Lung (tissue), 12 donors: ENCODE measurements around the gene VPS37B. TPM values are rescaled to one million over a fixed set of nuclear protein-coding genes. Genes with fewer than 3 reads are reported as not detected.

Experiments used
- ATAC-seq: fragments of 200-7000 bp; cut with Tn5 transposase; one replicate; pipeline ENCODE4 v1.9.1; 2020; ENCODE audit warnings: moderate number of reproducible peaks; ENCODE audit not compliant: insufficient read depth, low FRiP score
- DNase-seq, 3 donors: peaks; one replicate each; pipeline ENCODE4 v3.0.0-alpha.2; 2013 to 2017
- H3K27ac ChIP-seq, 2 donors: one replicate each; pipeline ENCODE4 v1.5.1; 2013; ENCODE audit warnings: mild to moderate bottlenecking in 2 of 2, moderate library complexity in 2 of 2, control low read depth in 1 of 2, inconsistent platforms in 1 of 2, low read depth in 1 of 2, low read length in 1 of 2
- H3K27me3 ChIP-seq, 3 donors: one replicate each; pipeline ENCODE4 v1.5.1; 2013; ENCODE audit warnings: low read length in 2 of 3; ENCODE audit not compliant: control insufficient read depth in 3 of 3, insufficient read depth in 3 of 3
- H3K36me3 ChIP-seq, 4 donors: one replicate each; pipeline ENCODE4 v1.5.1; 2013; ENCODE audit warnings: low read length in 4 of 4, mild to moderate bottlenecking in 1 of 4, moderate library complexity in 1 of 4; ENCODE audit not compliant: control insufficient read depth in 4 of 4, insufficient read depth in 4 of 4
- H3K4me1 ChIP-seq, 5 donors: one replicate each; pipeline ENCODE4 v1.5.1; 2013; ENCODE audit warnings: low read length in 5 of 5, mild to moderate bottlenecking in 2 of 5, moderate library complexity in 1 of 5; ENCODE audit not compliant: control insufficient read depth in 5 of 5, insufficient read depth in 5 of 5
- H3K4me3 ChIP-seq: one replicate; pipeline ENCODE4 v1.5.1; 2013; ENCODE audit warnings: mild to moderate bottlenecking, control low read depth, moderate library complexity
- H3K9ac ChIP-seq, 2 donors: one replicate each; pipeline ENCODE4 v1.5.1; 2013; ENCODE audit warnings: low read length in 2 of 2, control low read depth in 1 of 2; ENCODE audit not compliant: insufficient read depth in 1 of 2
- H3K9me3 ChIP-seq, 4 donors: one replicate each; pipeline ENCODE4 v1.5.1; 2013; ENCODE audit warnings: low read length in 3 of 4, mild to moderate bottlenecking in 1 of 4, moderate library complexity in 1 of 4; ENCODE audit not compliant: control insufficient read depth in 4 of 4, insufficient read depth in 3 of 4
- CTCF ChIP-seq: IDR thresholded peaks from 2 replicates; pipeline ENCODE4 v1.5.1; 2012; ENCODE audit warnings: mild to moderate bottlenecking; ENCODE audit errors: control extremely low read depth, extremely low read depth
- WGBS, 2 donors: extraction: QIAGEN DNeasy Blood & Tissue Kit; methylation state at CpG; one replicate each; pipeline ENCODE4 v1.1.7; 2013; 5-methylcytosine and 5-hydroxymethylcytosine counted together
- polyA plus RNA-seq, 2 donors: library from polyadenylated mRNA; stranded (reverse); fragments of 200-250 nt; gene quantifications; one replicate each; pipeline ENCODE4 v1.2.1, GENCODE V29; 2013
- total RNA-seq, 2 donors: library from RNA; depleted of rRNA in 1 of 2; stranded (reverse); fragments of >200 nt in 1 of 2; gene quantifications; one replicate each; pipeline ENCODE4 v1.2.1, GENCODE V29; 2014 to 2021
- donor health status: control.
- donor health status: control.
- donor health status: Bipolar disorder and iron deficiency.
- donor health status: healthy.
- donor health status: DM: yes; HTN: yes; CAD: no.

VPS37B gene
- total and polyA plus RNA-seq, 4 donors: 31.0 to 44.1 (median 42.3) TPM

GRCh38 chr12:122867691-122868461 is 28.0 kb downstream of the VPS37B start:
- TF ChIP-seq CTCF: no peak
- Histone ChIP-seq H3K4me3 (no peak overlapping the region), H3K27ac (peak overlapping the region; percentile 85 to 88), H3K4me1 (peaks cover 12 to 29% (median 22%) of the 10 kb centered on the region in 5 donors), H3K36me3 (peaks cover 0 to 50% (median 25%) of the 10 kb centered on the region in 4 donors), H3K27me3 (no peaks in the 10 kb centered on the region), H3K9me3 (no peaks in the 10 kb centered on the region), H3K9ac (no peak overlapping the region)
- DNase-seq: no peak
- no peak for ATAC-seq
- 77 to 89% methylated on average over 33 of the region's 33 CpGs for WGBS, 2 donors

- H3K4me1 ChIP-seq: peaks cover 4 to 22% (median 19%) of the 10 kb centered on the region in 5 donors
- H3K36me3 ChIP-seq: peaks cover 0 to 50% (median 25%) of the 10 kb centered on the region in 4 donors
These were observed 28.8 kb downstream of the VPS37B start for GRCh38 chr12:122866950-122867607.

GRCh38 chr12:122866379-122866778 is 29.5 kb downstream of the VPS37B start:
- Histone ChIP-seq H3K4me3 (no peak overlapping the region), H3K27me3 (no peaks in the 10 kb centered on the region), H3K27ac (peak overlapping the region in 1 of 2 donors; percentile 38), H3K9ac (no peak overlapping the region), H3K36me3 (peaks cover 0 to 50% (median 25%) of the 10 kb centered on the region in 4 donors), H3K9me3 (no peaks in the 10 kb centered on the region), H3K4me1 (peaks cover 0 to 19% (median 12%) of the 10 kb centered on the region in 5 donors)
- no peak for DNase-seq
- WGBS, 2 donors: 93 to 94% methylated on average over 17 of the region's 17 CpGs
- ATAC-seq: no peak
- TF ChIP-seq CTCF: no peak

More at GRCh38 chr12:122866950-122867607, 28.8 kb downstream of the VPS37B start:
- Histone ChIP-seq H3K27ac (peak overlapping the region; percentile 85 to 88), H3K4me3 (no peak overlapping the region), H3K9me3 (no peaks in the 10 kb centered on the region), H3K27me3 (no peaks in the 10 kb centered on the region), H3K9ac (no peak overlapping the region)
- WGBS, 2 donors: 91 to 92% methylated on average over 35 to 36 of the region's 36 CpGs
- no peak for TF ChIP-seq CTCF
- DNase-seq: no peak
- ATAC-seq: no peak
